Measurements from ENCODE around the gene CD22.
"Not testable (repeated sequence)": the region's sequence is repeated elsewhere in the genome, so short reads cannot be mapped to it uniquely, and the experiment has no call there.

The CD22 gene

GRCh38 chr19:35359395-35359794 lies 30.4 kb downstream of the CD22 start:
- DNase-seq (ENCODE audit: low spot score), result not testable (repeated sequence)

- DNase-seq (ENCODE audit: low spot score), result not testable (repeated sequence)
These were observed 31.1 kb downstream of the CD22 start for GRCh38 chr19:35360081-35360480.

DNA sequence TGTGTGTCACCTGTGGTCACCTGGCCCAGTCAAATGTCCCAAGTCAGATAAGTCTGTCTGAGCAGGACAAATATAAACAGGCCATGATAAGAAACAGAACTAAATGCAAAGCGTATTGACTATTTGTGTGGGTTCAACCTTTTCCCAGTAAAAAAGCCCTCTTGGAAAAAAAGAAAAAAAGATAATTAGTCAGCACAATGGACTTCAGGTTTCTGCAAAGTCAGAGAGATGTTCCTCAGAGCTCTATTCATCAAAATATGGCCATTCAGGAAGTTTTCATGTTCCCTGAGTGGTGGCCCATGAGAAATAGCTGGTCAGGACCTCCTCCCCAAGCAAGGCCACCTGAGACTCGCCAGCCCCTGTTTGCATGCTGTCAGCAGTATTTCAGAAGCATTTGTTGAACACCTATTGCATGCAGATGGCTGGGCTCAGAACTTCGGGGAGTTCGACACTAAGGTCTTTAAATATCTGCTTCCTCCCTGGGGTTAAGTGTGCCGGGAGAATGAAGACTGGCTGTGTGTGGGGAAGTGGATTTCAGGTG lies 32.0 kb downstream of the CD22 start:
- no peak for DNase-seq (ENCODE audit: low spot score)

DNA sequence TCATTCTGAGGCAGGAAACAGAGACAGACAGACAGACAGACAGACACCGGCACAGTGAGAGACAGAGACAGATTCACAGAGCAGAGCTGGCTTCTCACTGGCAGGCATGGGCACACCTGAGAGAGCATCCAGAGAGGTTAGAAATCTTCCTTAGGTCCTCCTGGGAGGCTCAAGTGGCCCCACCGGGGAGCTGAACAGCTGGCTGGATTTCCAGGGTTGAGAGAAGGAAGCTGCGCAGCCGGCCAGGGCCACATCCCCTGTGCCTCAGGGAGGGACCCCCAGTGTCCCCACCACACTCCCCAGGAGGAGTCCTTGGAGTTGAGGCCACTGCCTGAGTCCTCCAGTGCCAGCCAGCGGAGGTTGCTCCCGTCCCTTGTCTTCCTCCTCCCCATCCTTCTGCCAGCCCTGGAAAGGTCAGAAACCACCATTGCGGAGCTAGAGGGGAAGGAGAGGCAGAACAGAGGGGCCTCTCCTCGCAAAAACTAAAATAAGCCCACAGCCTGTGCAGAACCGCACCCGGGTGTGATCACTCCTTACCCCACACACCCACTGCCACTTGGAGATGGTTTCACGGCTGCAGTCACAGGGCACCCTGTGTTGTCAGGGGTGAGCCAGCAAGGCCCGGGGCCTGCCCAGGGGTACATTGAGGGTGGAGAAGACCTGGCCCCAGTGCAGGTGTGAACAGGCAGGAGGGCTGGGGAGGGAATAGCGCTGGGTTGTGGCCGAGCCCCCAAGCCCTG lies 33.4 kb downstream of the CD22 start:
- no peak for DNase-seq (ENCODE audit: low spot score)

DNA sequence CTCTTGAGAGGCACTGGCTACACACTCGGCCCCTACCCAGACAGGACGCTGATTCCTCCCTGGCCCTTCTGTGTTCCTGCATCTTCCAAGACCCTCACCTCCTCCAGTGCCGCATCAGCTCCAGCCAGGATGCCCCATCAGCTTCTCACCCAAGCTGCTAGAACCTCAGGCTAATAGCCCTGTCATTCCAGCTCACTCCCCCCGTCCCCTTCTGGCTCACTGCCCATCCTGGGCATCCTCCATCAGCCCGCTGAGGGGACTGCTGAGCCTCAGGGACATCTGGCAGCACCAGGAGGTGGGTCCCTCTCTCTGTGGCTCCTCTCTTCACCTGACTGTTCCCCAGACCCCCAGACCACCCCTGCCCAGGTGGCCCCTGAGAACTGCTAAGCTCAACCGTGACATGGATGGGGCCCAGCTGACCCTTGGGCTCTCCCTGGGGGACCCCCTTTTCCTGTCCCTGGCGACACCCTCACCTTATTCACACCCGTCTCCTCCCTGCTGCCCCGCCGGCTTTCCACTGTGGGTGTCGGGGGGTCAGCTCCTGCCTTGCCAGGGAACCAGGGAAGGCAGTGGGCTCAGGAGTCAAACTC lies 34.1 kb downstream of the CD22 start:
- no peak for DNase-seq (ENCODE audit: low spot score)

- DNase-seq (ENCODE audit: low spot score), result no peak
These were observed 34.9 kb downstream of the CD22 start for GRCh38 chr19:35363711-35364425.

DNA sequence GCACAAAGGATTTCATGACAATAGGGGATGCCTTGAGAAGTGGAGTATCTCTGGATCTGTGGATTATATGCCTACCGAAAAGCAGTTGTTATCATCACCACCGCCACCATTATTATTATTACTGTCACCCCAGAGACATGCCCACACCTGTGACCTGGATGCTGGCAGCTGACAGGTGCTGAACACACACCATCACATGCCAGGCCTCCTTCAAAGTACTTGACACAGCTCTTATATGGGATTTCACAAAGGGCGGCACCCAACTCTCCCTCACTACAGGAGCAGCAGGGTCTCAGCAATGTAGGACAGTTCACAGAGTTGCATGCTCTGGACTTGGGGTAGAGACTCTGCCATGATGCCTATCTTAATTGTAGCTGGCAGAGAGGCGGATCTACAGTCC lies 36.3 kb downstream of the CD22 start:
- DNase-seq (ENCODE audit: low spot score), result no peak

- no peak for DNase-seq (ENCODE audit: low spot score)
These were observed 39.4 kb downstream of the CD22 start for GRCh38 chr19:35368378-35368777.

- DNase-seq (ENCODE audit: low spot score), result no peak
These were observed 40.5 kb downstream of the CD22 start for GRCh38 chr19:35369522-35369921.

DNA sequence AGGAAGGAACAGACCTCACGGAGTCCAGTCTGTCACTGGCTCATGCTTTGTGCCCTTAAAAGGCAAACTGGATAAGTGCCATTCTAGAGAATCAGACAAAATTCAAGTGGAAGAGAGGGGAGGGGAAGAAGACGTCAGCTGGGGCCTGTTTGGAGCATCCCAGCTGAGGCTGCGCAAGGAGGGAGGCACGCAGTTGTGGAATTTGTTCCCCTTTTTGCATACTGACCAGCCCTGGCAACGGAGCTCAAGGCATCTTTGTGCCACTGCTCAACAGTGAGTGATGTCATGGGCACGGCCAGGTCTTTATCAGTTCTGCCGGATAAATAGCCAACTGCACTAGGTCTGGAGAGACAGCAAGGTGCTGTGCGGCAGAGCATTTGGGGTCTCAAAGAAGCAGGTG lies 41.7 kb downstream of the CD22 start, which contains the start of gene GPR42:
Gene GPR42 (plus strand): TSS at position 347 of the 400 bp plus-strand sequence. CDS start 292 bp downstream, outside the sequence.
- no peak for DNase-seq (ENCODE audit: low spot score)

DNA sequence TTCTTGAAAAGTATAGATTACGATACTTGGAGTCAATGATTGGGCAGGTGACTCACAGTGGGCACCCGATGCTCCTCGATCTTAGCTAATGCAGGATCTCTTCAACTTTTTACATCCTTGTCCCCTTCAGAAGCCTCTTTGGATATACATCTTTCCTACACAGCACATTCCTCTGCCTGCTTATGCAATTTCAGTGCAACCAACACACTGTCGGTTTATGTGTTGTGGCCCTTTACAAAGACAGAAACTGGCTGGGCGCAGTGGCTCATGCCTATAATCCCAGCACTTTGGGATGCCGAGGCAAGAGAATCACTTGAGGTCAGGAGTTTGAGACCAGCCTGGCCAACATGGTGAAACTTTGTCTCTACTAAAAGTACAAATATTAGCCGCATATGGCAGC lies 44.5 kb downstream of the CD22 start:
- DNase-seq (ENCODE audit: low spot score), result no peak

DNA sequence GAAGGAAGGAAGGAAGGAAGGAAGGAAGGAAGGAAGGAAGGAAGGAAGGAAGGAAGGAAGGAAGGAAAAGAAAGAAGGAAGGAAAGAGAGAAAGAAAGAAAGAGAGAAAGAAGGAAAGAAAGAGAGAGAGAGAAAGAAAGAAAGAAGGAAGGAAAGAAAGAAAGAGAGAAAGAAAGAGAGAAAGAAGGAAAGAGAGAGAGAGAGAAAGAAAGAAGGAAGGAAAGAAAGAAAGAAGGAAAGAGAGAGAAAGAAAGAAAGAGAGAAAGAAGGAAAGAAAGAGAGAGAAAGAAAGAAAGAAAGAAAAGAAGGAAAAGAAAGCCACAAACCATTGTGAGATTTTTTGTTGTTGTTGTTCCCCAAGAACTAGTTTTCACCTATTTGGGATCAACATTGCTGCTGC lies 45.0 kb downstream of the CD22 start:
- DNase-seq (ENCODE audit: low spot score), result not testable (repeated sequence)

DNA sequence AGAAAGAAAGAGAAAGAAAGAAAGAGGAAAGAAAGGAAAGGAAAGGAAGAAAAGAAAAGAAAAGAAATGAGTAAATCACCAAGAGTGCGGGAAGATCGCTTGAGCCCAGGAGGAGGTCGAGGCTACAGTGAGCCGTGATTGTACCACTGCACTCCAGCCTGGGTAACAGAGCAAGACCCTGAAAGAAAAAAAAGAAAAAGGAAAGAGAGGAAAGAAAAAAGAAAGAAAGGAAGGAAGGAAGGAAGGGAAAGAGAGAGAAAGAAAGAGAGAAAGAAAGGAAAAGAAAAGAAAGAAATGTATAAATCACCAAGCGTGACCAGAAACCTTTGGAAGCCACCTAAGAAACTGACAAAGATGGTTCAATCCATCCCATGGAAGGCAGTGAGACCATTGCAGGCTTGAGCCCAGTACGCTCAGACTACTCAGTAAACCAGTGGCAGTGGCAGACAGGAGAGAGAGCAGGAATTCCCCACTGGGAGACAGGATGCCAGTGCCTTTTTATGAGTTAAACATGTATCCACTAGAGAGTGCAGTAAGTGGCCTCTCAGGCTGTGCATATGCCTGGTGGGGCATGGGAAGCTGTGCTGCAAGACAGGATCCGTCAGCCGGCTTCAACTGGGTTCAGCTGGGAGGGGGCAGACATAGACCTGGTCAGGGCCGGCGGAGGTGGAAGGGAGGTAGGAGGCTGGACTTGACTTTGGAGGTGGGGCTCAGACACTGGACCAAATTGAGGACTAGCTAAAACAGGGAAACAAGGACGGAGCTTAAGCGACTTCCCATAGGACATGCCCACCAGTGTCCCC lies 46.7 kb downstream of the CD22 start:
- DNase-seq (ENCODE audit: low spot score), result no peak

GRCh38 chr19:35377656-35378055 lies 48.7 kb downstream of the CD22 start:
- DNase-seq (ENCODE audit: low spot score), result no peak

DNA sequence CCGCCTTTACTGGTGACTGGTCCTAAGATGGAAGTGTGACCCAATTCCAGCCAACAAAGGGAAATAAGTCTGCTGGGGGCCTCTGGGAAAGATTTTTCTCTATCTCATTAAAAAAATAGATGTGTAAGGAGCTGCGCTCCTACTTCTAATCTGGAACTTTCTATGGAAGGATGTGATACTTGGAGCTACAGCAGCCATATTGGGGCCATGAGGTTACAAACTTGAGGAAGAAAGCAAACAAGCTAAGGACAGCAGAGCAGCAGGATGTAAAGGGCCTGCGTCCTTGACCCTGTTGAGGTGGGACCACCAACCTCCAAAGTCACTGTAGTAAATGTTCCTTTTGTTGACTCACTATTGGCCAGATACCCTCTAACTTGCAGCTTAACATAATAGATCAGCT lies 49.4 kb downstream of the CD22 start:
- DNase-seq (ENCODE audit: low spot score), result no peak

DNA sequence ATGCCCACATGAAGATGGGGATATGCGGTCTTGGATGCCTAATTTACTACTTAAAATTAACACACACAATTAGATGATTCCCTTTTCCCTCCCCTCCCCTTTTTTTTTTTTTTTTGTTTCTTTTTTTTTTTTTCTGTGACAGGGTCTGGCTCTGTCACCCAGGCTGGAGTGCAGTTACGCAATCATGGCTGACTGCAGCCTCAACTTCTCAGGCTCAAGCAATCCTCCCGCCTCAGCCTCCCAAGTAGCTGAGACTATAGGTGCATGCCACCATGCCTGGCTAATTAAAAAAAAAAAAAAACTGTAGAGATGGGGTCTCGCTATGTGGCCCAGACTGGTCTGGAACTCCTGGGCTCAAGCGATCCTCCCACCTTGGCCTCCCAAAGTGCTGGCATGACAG lies 50.6 kb downstream of the CD22 start:
- not testable (repeated sequence) for DNase-seq (ENCODE audit: low spot score)

DNA sequence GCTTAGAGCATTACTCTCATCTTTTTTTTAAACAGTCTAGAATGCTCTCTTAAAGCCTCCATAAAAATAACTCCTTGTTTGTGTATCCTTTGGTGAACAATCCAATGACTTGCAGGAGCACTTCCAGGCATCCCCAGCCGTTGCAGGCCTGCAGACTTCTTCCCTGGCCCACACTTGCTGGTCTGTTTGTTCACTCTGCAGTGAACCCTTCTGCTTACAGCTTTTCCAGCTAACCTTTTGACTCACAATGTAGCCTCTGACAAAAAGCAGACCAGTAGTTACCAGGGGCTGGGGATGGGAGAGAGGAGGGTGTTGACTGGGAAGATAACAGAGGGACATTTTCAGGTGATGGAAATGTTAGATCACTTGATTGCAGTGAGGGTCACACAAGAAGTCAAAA lies 51.0 kb downstream of the CD22 start:
- DNase-seq (ENCODE audit: low spot score), result no peak

DNA sequence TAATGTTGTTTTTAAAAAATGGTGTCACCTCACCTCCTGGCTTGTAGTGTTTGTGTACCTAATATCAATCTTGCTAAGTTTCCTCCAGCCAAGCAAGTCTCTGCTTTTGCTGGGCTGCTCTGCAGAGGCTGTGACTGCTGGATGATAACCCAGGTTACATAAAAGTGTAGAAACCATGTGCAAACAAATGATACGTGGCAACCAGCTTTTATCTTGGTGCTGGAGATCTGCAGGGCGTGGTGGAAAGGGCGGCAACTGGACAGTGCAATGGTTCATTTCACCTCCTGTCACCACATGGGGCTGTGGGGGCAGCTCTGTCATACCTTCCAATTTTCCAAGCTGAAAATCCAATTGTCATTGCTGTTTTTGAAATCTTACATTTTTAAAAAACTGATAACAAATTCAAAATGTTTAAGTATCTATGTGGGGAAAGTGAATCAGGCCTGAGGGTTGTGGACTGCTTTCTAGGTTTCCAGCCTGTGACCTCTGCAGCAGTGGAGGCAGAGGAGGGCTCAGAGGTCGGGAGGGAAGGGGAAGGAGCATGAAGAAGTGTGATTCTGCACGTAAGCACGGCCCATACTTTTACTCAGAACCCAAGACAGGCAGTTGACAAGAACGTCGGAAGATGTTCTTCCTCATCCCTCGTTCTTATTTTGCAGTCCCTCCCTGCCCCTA lies 51.6 kb downstream of the CD22 start:
- no peak for DNase-seq (ENCODE audit: low spot score)

DNA sequence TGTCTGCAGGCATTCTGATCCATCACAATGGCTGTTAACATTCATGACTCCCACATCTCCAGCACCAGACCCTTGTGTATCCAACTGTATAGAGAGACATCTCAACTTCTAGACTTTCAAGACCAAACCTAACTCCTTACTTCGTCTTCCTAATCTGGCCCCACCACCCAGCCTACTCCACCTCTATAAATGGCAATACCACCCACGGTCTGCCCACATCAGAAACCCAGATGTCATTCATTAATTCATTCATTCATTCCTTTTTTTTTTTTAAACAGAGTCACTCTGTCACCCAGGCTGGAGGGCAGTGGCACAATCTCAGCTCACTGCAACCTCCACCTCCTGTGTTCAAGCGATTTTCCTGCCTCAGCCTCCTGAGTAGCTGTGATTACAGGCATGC lies 52.3 kb downstream of the CD22 start:
- no peak for DNase-seq (ENCODE audit: low spot score)

DNA sequence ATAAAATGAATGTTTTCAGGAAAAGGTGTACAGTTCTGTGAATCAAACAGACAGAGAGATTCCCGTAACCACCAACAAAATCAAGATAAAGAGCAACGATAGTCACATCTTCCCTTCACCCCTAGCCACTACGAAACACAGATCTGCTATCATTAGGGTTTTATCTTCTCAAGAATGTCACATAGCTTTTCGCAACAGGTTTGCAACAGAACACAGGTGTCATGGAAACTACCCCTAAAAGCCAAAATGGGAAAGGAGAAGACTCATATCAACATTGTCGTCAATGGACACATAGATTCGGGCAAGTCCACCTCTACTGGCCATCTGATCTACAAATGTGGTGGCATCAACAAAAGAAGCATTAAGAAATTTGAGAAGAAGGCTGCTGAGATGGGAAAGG lies 52.9 kb downstream of the CD22 start:
- DNase-seq (ENCODE audit: low spot score), result no peak

DNA sequence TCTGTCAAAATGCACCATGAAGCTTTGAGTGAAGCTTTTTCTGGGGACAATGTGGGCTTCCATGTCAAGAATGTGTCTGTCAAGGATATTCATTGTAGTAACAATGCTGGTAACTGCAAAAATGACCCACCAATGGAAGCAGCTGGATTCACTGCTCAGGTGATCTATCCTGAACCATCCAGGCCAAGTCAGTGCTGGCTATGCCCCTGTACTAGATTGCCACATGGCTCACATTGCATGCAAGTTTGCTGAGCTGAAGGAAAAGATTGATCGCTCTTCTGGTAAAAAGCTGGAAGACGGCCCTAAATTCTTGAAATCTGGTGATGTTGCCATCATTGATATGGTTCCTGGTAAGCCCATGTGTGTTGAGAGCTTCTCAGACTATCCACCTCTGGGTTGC lies 54.5 kb downstream of the CD22 start:
- DNase-seq (ENCODE audit: low spot score), result no peak

Measured in cerebellar cortex (tissue), 1 donor.